Measurements from ENCODE around the gene MINAR1.

Gene MINAR1

DNA sequence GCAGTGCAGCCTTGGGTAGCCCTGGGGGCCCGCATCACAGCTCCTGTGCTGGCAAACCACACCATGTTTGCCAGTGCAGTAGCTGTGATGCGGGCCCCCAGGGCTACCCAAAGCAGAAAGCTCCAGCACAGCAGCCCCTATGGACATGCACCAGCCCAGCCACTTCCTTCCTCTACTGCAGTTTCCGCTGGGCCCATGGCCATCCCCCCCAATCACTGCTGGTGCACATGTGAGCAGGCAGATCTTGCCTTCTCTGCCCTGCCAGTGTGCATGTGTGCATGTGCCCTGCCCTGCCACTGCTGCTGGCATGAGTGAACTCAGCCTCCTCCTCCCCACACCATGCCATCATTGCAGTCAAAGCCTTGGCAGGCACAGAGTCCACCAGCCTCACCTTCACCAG lies 20.1 kb upstream of the MINAR1 start:
- TF ChIP-seq, protein P1, sequence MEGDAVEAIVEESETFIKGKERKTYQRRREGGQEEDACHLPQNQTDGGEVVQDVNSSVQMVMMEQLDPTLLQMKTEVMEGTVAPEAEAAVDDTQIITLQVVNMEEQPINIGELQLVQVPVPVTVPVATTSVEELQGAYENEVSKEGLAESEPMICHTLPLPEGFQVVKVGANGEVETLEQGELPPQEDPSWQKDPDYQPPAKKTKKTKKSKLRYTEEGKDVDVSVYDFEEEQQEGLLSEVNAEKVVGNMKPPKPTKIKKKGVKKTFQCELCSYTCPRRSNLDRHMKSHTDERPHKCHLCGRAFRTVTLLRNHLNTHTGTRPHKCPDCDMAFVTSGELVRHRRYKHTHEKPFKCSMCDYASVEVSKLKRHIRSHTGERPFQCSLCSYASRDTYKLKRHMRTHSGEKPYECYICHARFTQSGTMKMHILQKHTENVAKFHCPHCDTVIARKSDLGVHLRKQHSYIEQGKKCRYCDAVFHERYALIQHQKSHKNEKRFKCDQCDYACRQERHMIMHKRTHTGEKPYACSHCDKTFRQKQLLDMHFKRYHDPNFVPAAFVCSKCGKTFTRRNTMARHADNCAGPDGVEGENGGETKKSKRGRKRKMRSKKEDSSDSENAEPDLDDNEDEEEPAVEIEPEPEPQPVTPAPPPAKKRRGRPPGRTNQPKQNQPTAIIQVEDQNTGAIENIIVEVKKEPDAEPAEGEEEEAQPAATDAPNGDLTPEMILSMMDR (conservative IDR thresholded peaks at IDR 0.05; ENCODE audit: low read length), result no peak
- TF ChIP-seq EZH2phosphoT487 (IDR thresholded peaks at IDR 0.05; ENCODE audit: borderline replicate concordance), result no peak
- H3K27me3 ChIP-seq (ENCODE audit: insufficient read depth, low read length, poor library complexity, severe bottlenecking), result no peaks in the 10 kb centered on the region
- no peak overlapping the region for H2AFZ ChIP-seq (ENCODE audit: low read length)
- no peaks in the 10 kb centered on the region for H3K9me2 ChIP-seq (replicated peaks; ENCODE audit: low read depth, low read length)
- no peaks in the 10 kb centered on the region for H3K79me2 ChIP-seq (ENCODE audit: insufficient read depth, low read length)
- no peaks in the 10 kb centered on the region for H3K9me3 ChIP-seq (ENCODE audit: insufficient read depth, low read depth, low read length)
- no peak overlapping the region for H3K9ac ChIP-seq (ENCODE audit: low read depth, low read length, poor library complexity, severe bottlenecking)
- H4K20me1 ChIP-seq (ENCODE audit: insufficient read depth, low read length, poor library complexity, severe bottlenecking), result no peaks in the 10 kb centered on the region
- H3K4me3 ChIP-seq (ENCODE audit: low read length, poor library complexity, severe bottlenecking), result no peak overlapping the region
- H3F3A ChIP-seq (ENCODE audit: low read depth), result no peaks in the 10 kb centered on the region
- peak overlapping the region; percentile 4 for H3K4me2 ChIP-seq (ENCODE audit: low read depth, low read length, poor library complexity, severe bottlenecking)
- no peaks in the 10 kb centered on the region for H3K36me3 ChIP-seq (ENCODE audit: insufficient read depth, low read length)
- H3K4me1 ChIP-seq (ENCODE audit: insufficient read depth, low read length, poor library complexity, severe bottlenecking), result peaks cover 13% of the 10 kb centered on the region

DNA sequence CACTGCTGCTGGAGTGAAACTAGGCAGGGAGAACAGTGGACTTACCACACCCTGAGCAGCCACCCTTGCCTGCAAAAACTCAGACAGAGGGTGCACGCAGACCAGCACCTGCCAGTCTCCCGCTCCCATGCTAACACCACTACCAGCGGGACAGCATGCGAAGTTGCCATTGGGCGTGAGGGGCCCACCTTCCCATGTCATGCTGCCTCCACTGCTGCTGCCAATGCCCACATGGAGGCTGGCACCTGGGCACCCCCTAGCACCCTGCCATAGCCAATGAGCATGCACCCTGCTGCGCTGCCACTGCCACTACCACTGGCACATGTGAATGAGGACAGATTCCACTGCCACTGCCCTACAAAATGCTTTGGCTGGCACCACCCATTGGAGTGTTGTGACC lies 19.7 kb upstream of the MINAR1 start:
- Histone ChIP-seq H3F3A (ENCODE audit: low read depth) (no peaks in the 10 kb centered on the region), H3K9me3 (ENCODE audit: insufficient read depth, low read depth, low read length) (no peaks in the 10 kb centered on the region), H4K20me1 (ENCODE audit: insufficient read depth, low read length, poor library complexity, severe bottlenecking) (no peaks in the 10 kb centered on the region), H3K27me3 (ENCODE audit: insufficient read depth, low read length, poor library complexity, severe bottlenecking) (no peaks in the 10 kb centered on the region), H3K79me2 (ENCODE audit: insufficient read depth, low read length) (no peaks in the 10 kb centered on the region), H3K4me2 (ENCODE audit: low read depth, low read length, poor library complexity, severe bottlenecking) (peak overlapping the region; percentile 4), H3K9ac (ENCODE audit: low read depth, low read length, poor library complexity, severe bottlenecking) (no peak overlapping the region), H3K4me3 (ENCODE audit: low read length, poor library complexity, severe bottlenecking) (no peak overlapping the region), H3K9me2 (replicated peaks; ENCODE audit: low read depth, low read length) (no peaks in the 10 kb centered on the region), H2AFZ (ENCODE audit: low read length) (no peak overlapping the region), H3K4me1 (ENCODE audit: insufficient read depth, low read length, poor library complexity, severe bottlenecking) (peaks cover 13% of the 10 kb centered on the region), H3K36me3 (ENCODE audit: insufficient read depth, low read length) (no peaks in the 10 kb centered on the region)
- TF ChIP-seq EZH2phosphoT487 (IDR thresholded peaks at IDR 0.05; ENCODE audit: borderline replicate concordance), result no peak
- TF ChIP-seq, protein P1 (conservative IDR thresholded peaks at IDR 0.05; ENCODE audit: low read length), result no peak

DNA sequence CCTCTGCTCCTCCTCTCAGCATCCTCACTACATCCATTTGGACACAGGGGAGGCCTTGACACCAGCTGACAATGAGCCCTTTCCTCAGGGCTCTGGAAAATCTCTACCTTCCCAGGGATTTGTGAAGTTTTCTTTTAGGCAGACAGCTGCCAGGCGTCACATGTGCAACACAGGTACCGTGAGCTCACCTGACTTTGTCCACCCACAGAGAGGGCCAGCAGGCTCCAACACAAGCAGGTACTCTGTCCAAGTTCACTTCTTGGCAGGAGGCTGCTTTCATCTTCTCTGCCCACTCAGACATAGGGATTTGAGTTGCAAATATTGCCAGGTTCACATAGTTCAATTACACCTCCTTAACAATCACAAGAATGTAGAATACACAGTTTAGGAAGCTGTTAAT lies 15.3 kb upstream of the MINAR1 start:
- Histone ChIP-seq H3K4me1 (ENCODE audit: insufficient read depth, low read length, poor library complexity, severe bottlenecking) (peaks cover 4% of the 10 kb centered on the region), H3K9me3 (ENCODE audit: insufficient read depth, low read depth, low read length) (no peaks in the 10 kb centered on the region), H4K20me1 (ENCODE audit: insufficient read depth, low read length, poor library complexity, severe bottlenecking) (no peaks in the 10 kb centered on the region), H3F3A (ENCODE audit: low read depth) (no peaks in the 10 kb centered on the region), H3K9me2 (replicated peaks; ENCODE audit: low read depth, low read length) (no peaks in the 10 kb centered on the region), H3K4me2 (ENCODE audit: low read depth, low read length, poor library complexity, severe bottlenecking) (no peak overlapping the region), H2AFZ (ENCODE audit: low read length) (no peak overlapping the region), H3K27me3 (ENCODE audit: insufficient read depth, low read length, poor library complexity, severe bottlenecking) (no peaks in the 10 kb centered on the region), H3K79me2 (ENCODE audit: insufficient read depth, low read length) (no peaks in the 10 kb centered on the region), H3K36me3 (ENCODE audit: insufficient read depth, low read length) (no peaks in the 10 kb centered on the region), H3K4me3 (ENCODE audit: low read length, poor library complexity, severe bottlenecking) (no peak overlapping the region), H3K9ac (ENCODE audit: low read depth, low read length, poor library complexity, severe bottlenecking) (no peak overlapping the region)
- TF ChIP-seq, protein P1 (conservative IDR thresholded peaks at IDR 0.05; ENCODE audit: low read length), result no peak
- no peak for TF ChIP-seq EZH2phosphoT487 (IDR thresholded peaks at IDR 0.05; ENCODE audit: borderline replicate concordance)
